Liver (tissue), 9 donors: Measurements from ENCODE around the gene SPATC1L. TPM values are rescaled to one million over a fixed set of nuclear protein-coding genes. Genes with fewer than 3 reads are reported as not detected.
"Not testable (repeated sequence)": the region's sequence is repeated elsewhere in the genome, so short reads cannot be mapped to it uniquely, and the experiment has no call there.

Source experiments
- DNase-seq: peaks from one replicate; pipeline ENCODE4 v3.0.0-alpha.2; 2017; ENCODE audit warnings: low spot score
- H3K27ac ChIP-seq, 2 donors: one replicate each; pipeline ENCODE4 v1.7.0; 2013; ENCODE audit warnings: inconsistent platforms in 2 of 2, low read length in 2 of 2, control low read depth in 1 of 2, low read depth in 1 of 2, mild to moderate bottlenecking in 1 of 2
- H3K27me3 ChIP-seq, 4 donors: one replicate each; pipeline versions ENCODE4 v1.6.1 to v1.7.0; 2013; ENCODE audit warnings: low read length in 3 of 4, inconsistent platforms in 1 of 4, mild to moderate bottlenecking in 1 of 4, moderate library complexity in 1 of 4; ENCODE audit not compliant: control insufficient read depth in 4 of 4, insufficient read depth in 4 of 4
- H3K36me3 ChIP-seq, 4 donors: one replicate each; pipeline versions ENCODE4 v1.6.1 to v1.7.0; 2013; ENCODE audit warnings: low read length in 3 of 4, mild to moderate bottlenecking in 3 of 4, low read depth in 1 of 4, moderate library complexity in 1 of 4; ENCODE audit not compliant: control insufficient read depth in 4 of 4, insufficient read depth in 3 of 4
- H3K4me1 ChIP-seq, 4 donors: one replicate each; pipeline versions ENCODE4 v1.6.1 to v1.7.0; 2013; ENCODE audit warnings: low read length in 3 of 4, mild to moderate bottlenecking in 3 of 4, moderate library complexity in 1 of 4; ENCODE audit not compliant: control insufficient read depth in 4 of 4, insufficient read depth in 4 of 4
- H3K4me3 ChIP-seq, 3 donors: one replicate each; pipeline versions ENCODE4 v1.6.1 to v1.7.0; 2013; ENCODE audit warnings: low read length in 3 of 3, control low read depth in 1 of 3, low read depth in 1 of 3, mild to moderate bottlenecking in 1 of 3
- H3K9ac ChIP-seq, 2 donors: one replicate each; pipeline ENCODE4 v1.7.0; 2013; ENCODE audit warnings: low read length in 2 of 2, mild to moderate bottlenecking in 2 of 2, moderate library complexity in 2 of 2, control low read depth in 1 of 2, low read depth in 1 of 2
- H3K9me3 ChIP-seq, 4 donors: one replicate each; pipeline versions ENCODE4 v1.6.1 to v1.7.0; 2013; ENCODE audit warnings: low read length in 3 of 4; ENCODE audit not compliant: control insufficient read depth in 4 of 4
- CTCF ChIP-seq: fragments of 150-350 bp; IDR thresholded peaks from 2 replicates; pipeline ENCODE4 v1.5.1; 2017; ENCODE audit warnings: improper control_type of control experiment, low read depth, low read length; ENCODE audit not compliant: missing input control
- FOXA2 ChIP-seq: IDR thresholded peaks from 2 replicates; pipeline ENCODE4 v1.6.1; 2016; ENCODE audit warnings: antibody characterized with exemption
- GABPA ChIP-seq, 2 donors: IDR thresholded peaks in 1 of 2; conservative IDR thresholded peaks in 1 of 2; 2 replicates each; pipeline ENCODE4 v1.6.1; 2016; ENCODE audit warnings: antibody characterized with exemption in 2 of 2, mild to moderate bottlenecking in 1 of 2, moderate library complexity in 1 of 2
- HNF4G ChIP-seq: IDR thresholded peaks from 2 replicates; pipeline ENCODE4 v1.6.1; 2016; ENCODE audit warnings: antibody characterized with exemption
- NR2F2 ChIP-seq: IDR thresholded peaks from 2 replicates; pipeline ENCODE4 v1.6.1; 2016; ENCODE audit warnings: antibody characterized with exemption
- RAD21 ChIP-seq, 2 donors: IDR thresholded peaks; 2 replicates each; pipeline ENCODE4 v1.6.1; 2016; ENCODE audit warnings: antibody characterized with exemption in 2 of 2, mild to moderate bottlenecking in 2 of 2
- RXRA ChIP-seq, 2 donors: IDR thresholded peaks; 2 replicates each; pipeline ENCODE4 v1.6.1; 2017 to 2018; ENCODE audit warnings: antibody characterized with exemption in 2 of 2, mild to moderate bottlenecking in 1 of 2
- TAF1 ChIP-seq: conservative IDR thresholded peaks from 2 replicates; pipeline ENCODE4 v1.6.1; 2016; ENCODE audit warnings: antibody characterized with exemption, mild to moderate bottlenecking
- YY1 ChIP-seq: IDR thresholded peaks from 2 replicates; pipeline ENCODE4 v1.6.1; 2016; ENCODE audit warnings: antibody characterized with exemption, mild to moderate bottlenecking
- whole genome bisulfite sequencing: extraction: QIAGEN DNeasy Blood & Tissue Kit; methylation state at CpG from one replicate; pipeline ENCODE4 v1.1.7; 2013; 5-methylcytosine and 5-hydroxymethylcytosine counted together
- polyA plus RNA-seq, 2 donors: library from polyadenylated mRNA; stranded (reverse) in 1 of 2; unstranded in 1 of 2; fragments of 200-250 nt in 1 of 2; fragments of >200 nt in 1 of 2; fragmentation: Nextera tagmentation in 1 of 2; extraction: Ambion mirVana in 1 of 2; gene quantifications; one replicate each; pipeline versions ENCODE4 v1.2.1 to v1.2.3, GENCODE V29; 2013 to 2015
- total RNA-seq, 2 donors: library from RNA; depleted of rRNA; stranded (reverse); fragments of >200 nt; gene quantifications; one replicate each; pipeline ENCODE4 v1.2.3, GENCODE V29; 2014
- TF ChIP-seq, protein P1 (sequence below): IDR thresholded peaks from 2 replicates; pipeline ENCODE4 v1.6.1; 2016; ENCODE audit warnings: antibody characterized with exemption, mild to moderate bottlenecking
- donor health status: healthy.
- donor health status: healthy.
- donor health status: healthy.
- donor health status: healthy.
- donor health status: healthy.

Gene SPATC1L
- total and polyA plus RNA-seq, 4 donors: 0.33 to 3.5 (median 0.79) TPM

GRCh38 chr21:46202592-46203202 lies 18.4 kb upstream of the SPATC1L start:
- WGBS: 91% methylated on average over 6 of the region's 6 CpGs
- H3K4me1 ChIP-seq: no peaks in the 10 kb centered on the region
- H3K36me3 ChIP-seq: peaks cover 12 to 60% (median 32%) of the 10 kb centered on the region in 4 donors
- no peak overlapping the region for H3K27ac ChIP-seq
- no peak for DNase-seq
- no peaks in the 10 kb centered on the region for H3K9me3 ChIP-seq
- no peaks in the 10 kb centered on the region for H3K27me3 ChIP-seq
- no peak overlapping the region for H3K9ac ChIP-seq
- H3K4me3 ChIP-seq: no peak overlapping the region
- no peak for TF ChIP-seq TAF1
- TF ChIP-seq HNF4G: no peak
- TF ChIP-seq GABPA (IDR thresholded peaks at IDR 0.05 in 1 of 2, conservative IDR thresholded peaks at IDR 0.05 in 1 of 2): no peak
- no peak for TF ChIP-seq CTCF
- TF ChIP-seq, protein P1, sequence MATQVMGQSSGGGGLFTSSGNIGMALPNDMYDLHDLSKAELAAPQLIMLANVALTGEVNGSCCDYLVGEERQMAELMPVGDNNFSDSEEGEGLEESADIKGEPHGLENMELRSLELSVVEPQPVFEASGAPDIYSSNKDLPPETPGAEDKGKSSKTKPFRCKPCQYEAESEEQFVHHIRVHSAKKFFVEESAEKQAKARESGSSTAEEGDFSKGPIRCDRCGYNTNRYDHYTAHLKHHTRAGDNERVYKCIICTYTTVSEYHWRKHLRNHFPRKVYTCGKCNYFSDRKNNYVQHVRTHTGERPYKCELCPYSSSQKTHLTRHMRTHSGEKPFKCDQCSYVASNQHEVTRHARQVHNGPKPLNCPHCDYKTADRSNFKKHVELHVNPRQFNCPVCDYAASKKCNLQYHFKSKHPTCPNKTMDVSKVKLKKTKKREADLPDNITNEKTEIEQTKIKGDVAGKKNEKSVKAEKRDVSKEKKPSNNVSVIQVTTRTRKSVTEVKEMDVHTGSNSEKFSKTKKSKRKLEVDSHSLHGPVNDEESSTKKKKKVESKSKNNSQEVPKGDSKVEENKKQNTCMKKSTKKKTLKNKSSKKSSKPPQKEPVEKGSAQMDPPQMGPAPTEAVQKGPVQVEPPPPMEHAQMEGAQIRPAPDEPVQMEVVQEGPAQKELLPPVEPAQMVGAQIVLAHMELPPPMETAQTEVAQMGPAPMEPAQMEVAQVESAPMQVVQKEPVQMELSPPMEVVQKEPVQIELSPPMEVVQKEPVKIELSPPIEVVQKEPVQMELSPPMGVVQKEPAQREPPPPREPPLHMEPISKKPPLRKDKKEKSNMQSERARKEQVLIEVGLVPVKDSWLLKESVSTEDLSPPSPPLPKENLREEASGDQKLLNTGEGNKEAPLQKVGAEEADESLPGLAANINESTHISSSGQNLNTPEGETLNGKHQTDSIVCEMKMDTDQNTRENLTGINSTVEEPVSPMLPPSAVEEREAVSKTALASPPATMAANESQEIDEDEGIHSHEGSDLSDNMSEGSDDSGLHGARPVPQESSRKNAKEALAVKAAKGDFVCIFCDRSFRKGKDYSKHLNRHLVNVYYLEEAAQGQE: no peak
- no peak for TF ChIP-seq RAD21 (IDR thresholded peaks at IDR 0.05)
- no peak for TF ChIP-seq YY1
- no peak for TF ChIP-seq FOXA2

- TF ChIP-seq RXRA (IDR thresholded peaks at IDR 0.05): peak; percentile 34 to 43
- TF ChIP-seq GABPA (IDR thresholded peaks at IDR 0.05 in 1 of 2, conservative IDR thresholded peaks at IDR 0.05 in 1 of 2): peak in 1 of 2 donors; percentile 14
- peak; percentile 74 for TF ChIP-seq NR2F2
- Histone ChIP-seq H3K36me3 (peaks cover 6 to 55% (median 34%) of the 10 kb centered on the region in 4 donors), H3K27ac (peak overlapping the region; percentile 5 to 13)
- 73% methylated on average over 3 of the region's 8 CpGs for WGBS
- not testable (repeated sequence) for DNase-seq, H3K9me3 ChIP-seq, H3K27me3 ChIP-seq, H3K4me1 ChIP-seq, H3K4me3 ChIP-seq, H3K9ac ChIP-seq
These were observed 16.9 kb upstream of the SPATC1L start for GRCh38 chr21:46200877-46201803.
